Adrenal gland (tissue), 12 donors: Measurements from ENCODE around the gene PRKCE. TPM values are rescaled to one million over a fixed set of nuclear protein-coding genes. Genes with fewer than 3 reads are reported as not detected.

Experiments
- DNase-seq, 7 donors: peaks; one replicate each; pipeline ENCODE4 v3.0.0-alpha.2; 2019 to 2020
- H3K27ac ChIP-seq, 5 donors: fragments of 200-600 bp; sonication (generic) in 4 of 5; 1 replicate in 3 of 5; 2 replicates in 2 of 5; pipeline versions ENCODE4 v1.5.1 to v1.8.0; 2016 to 2020; ENCODE audit warnings: mild to moderate bottlenecking in 1 of 5
- H3K27me3 ChIP-seq: fragments of 200-600 bp; 2 replicates; pipeline ENCODE4 v1.8.0; 2021
- H3K36me3 ChIP-seq, 2 donors: fragments of 200-600 bp; replicated peaks in 1 of 2; 1 replicate in 1 of 2; 2 replicates in 1 of 2; pipeline versions ENCODE4 v1.5.1 to v1.8.0; 2018 to 2022
- H3K4me1 ChIP-seq, 2 donors: fragments of 200-600 bp; replicated peaks in 1 of 2; 1 replicate in 1 of 2; 2 replicates in 1 of 2; pipeline versions ENCODE4 v1.5.1 to v1.8.0; 2018 to 2021
- H3K4me3 ChIP-seq, 4 donors: fragments of 200-600 bp; sonication (generic) in 3 of 4; one replicate each; pipeline ENCODE4 v1.5.1; 2016 to 2018
- H3K9me3 ChIP-seq, 3 donors: fragments of 200-600 bp; sonication (generic) in 1 of 3; replicated peaks in 1 of 3; 1 replicate in 2 of 3; 2 replicates in 1 of 3; pipeline versions ENCODE4 v1.5.1 to v1.8.0; 2016 to 2021
- CTCF ChIP-seq, 6 experiments: fragments of 450-650 bp in 4 of 6; fragments of 200-600 bp in 2 of 6; sonication (generic) in 1 of 6; IDR thresholded peaks; 1 replicate in 5 of 6; 2 replicates in 1 of 6; pipeline versions ENCODE4 v1.5.1 to v1.8.0; 2016 to 2021; ENCODE audit warnings: antibody characterized with exemption in 6 of 6, mild to moderate bottlenecking in 2 of 6, moderate library complexity in 1 of 6
- POLR2A ChIP-seq, 2 donors: fragments of 450-650 bp; IDR thresholded peaks; one replicate each; pipeline ENCODE4 v1.6.1; 2017; ENCODE audit warnings: antibody characterized with exemption in 2 of 2, mild to moderate bottlenecking in 2 of 2, moderate library complexity in 1 of 2
- WGBS, 4 donors: extraction: QIAGEN DNeasy Blood & Tissue Kit in 2 of 4; methylation state at CpG; one replicate each; pipeline versions ENCODE4 v1.1.5 to v1.1.7; 2013 to 2017; 5-methylcytosine and 5-hydroxymethylcytosine counted together
- intact Hi-C, 2 donors: fragments of 100-400 bp; cut with DNase I; formaldehyde crosslinking; loops; one replicate each; pipeline versions ENCODE4 v1.14.1 to v1.15.0; 2022 to 2023
- polyA plus RNA-seq, 3 donors: library from polyadenylated mRNA; stranded (reverse); fragments of 200-250 nt in 2 of 3; fragments of 350-450 nt in 1 of 3; fragmentation: Illumina TruSeq in 1 of 3; extraction: RNeasy Lipid Tissue Mini Kit (QIAGEN cat#74804) in 1 of 3; gene quantifications; one replicate each; pipeline ENCODE4 v1.2.3, GENCODE V29; 2013 to 2014
- total RNA-seq, 9 donors: library from RNA; depleted of rRNA in 4 of 9; stranded (reverse); fragments of >200 nt in 4 of 9; fragments of 120-200 nt in 1 of 9; fragmentation: NEBNext Ultra II Directional in 1 of 9; extraction: Animal tissue kit (Norgen Biotek cat#: 25700) in 1 of 9; gene quantifications; one replicate each; pipeline versions ENCODE4 v1.1.0 to v1.2.4, GENCODE V29; 2013 to 2023
- donor health status: healthy with polysubstance abuse.
- donor health status: Bipolar disorder and iron deficiency.
- donor health status: DM: yes; HTN: yes; CAD: no.
- donor health status: DM: no; HTN: no; CAD: no.
- donor health status: DM: no; HTN: no; CAD: no.
- donor health status: DM: yes; HTN: yes; CAD: no.

Gene PRKCE
- total and polyA plus RNA-seq, 12 donors, result 1.9 to 19.2 (median 8.0) TPM

GRCh38 chr2:45739796-45740485 is 88.5 kb downstream of the PRKCE start:
- TF ChIP-seq POLR2A (IDR thresholded peaks at IDR 0.05), result no peak
- no peak for TF ChIP-seq CTCF (IDR thresholded peaks at IDR 0.05)
- DNase-seq, result no peak
- H3K27me3 ChIP-seq, result no peaks in the 10 kb centered on the region
- intact Hi-C loops, result no loop called here
- H3K4me3 ChIP-seq, result no peak overlapping the region
- peaks cover 0 to 12% of the 10 kb centered on the region in 2 donors for H3K4me1 ChIP-seq
- H3K36me3 ChIP-seq, result no peaks in the 10 kb centered on the region
- H3K27ac ChIP-seq, result no peak overlapping the region
- H3K9me3 ChIP-seq, result no peaks in the 10 kb centered on the region

- intact Hi-C loops, result no loop called here
- Histone ChIP-seq H3K4me3 (no peak overlapping the region), H3K9me3 (no peaks in the 10 kb centered on the region), H3K27me3 (no peaks in the 10 kb centered on the region), H3K4me1 (peaks cover 0 to 17% of the 10 kb centered on the region in 2 donors), H3K36me3 (no peaks in the 10 kb centered on the region), H3K27ac (no peak overlapping the region)
- DNase-seq, result peak in 1 of 7 donors; percentile 73
- WGBS, 4 donors, result 71 to 90% (median 84%) methylated on average over 5 to 7 of the region's 7 CpGs
- TF ChIP-seq POLR2A (IDR thresholded peaks at IDR 0.05) (no peak), CTCF (IDR thresholded peaks at IDR 0.05) (no peak)
These were observed 89.8 kb downstream of the PRKCE start for GRCh38 chr2:45741161-45741850.

- H3K4me3 ChIP-seq, result no peak overlapping the region
- 70 to 77% (median 73%) methylated on average over 12 of the region's 12 CpGs for WGBS, 4 donors
- no peaks in the 10 kb centered on the region for H3K27me3 ChIP-seq
- intact Hi-C loops, result no loop called here
- peak in 5 of 7 donors; percentile 11 to 78 (median 25) for DNase-seq
- H3K36me3 ChIP-seq, result no peaks in the 10 kb centered on the region
- H3K27ac ChIP-seq, result peak overlapping the region in 1 of 5 donors; percentile 52
- TF ChIP-seq POLR2A (IDR thresholded peaks at IDR 0.05), result no peak
- no peak for TF ChIP-seq CTCF (IDR thresholded peaks at IDR 0.05)
- peaks cover 0 to 13% of the 10 kb centered on the region in 2 donors for H3K4me1 ChIP-seq
- H3K9me3 ChIP-seq, result no peaks in the 10 kb centered on the region
These were observed 92.3 kb downstream of the PRKCE start for GRCh38 chr2:45743531-45744396.

- Histone ChIP-seq H3K27me3 (no peaks in the 10 kb centered on the region), H3K4me3 (no peak overlapping the region), H3K27ac (no peak overlapping the region), H3K9me3 (no peaks in the 10 kb centered on the region), H3K36me3 (no peaks in the 10 kb centered on the region), H3K4me1 (peaks cover 0 to 13% of the 10 kb centered on the region in 2 donors)
- WGBS, 4 donors, result 77 to 83% (median 81%) methylated on average over 4 to 5 of the region's 5 CpGs
- DNase-seq, result no peak
- intact Hi-C loops, result no loop called here
- TF ChIP-seq POLR2A (IDR thresholded peaks at IDR 0.05) (no peak), CTCF (IDR thresholded peaks at IDR 0.05) (no peak)
These were observed 93.8 kb downstream of the PRKCE start for GRCh38 chr2:45745231-45745630.
